NCI-H524 (cell line): Measurements from ENCODE around the gene PLAAT4.

Experiments
- DNase-seq, 2 experiments: peaks; one replicate each; lab custom pipeline; 2025; lab: John Stamatoyannopoulos, UW

Gene PLAAT4, protein sequence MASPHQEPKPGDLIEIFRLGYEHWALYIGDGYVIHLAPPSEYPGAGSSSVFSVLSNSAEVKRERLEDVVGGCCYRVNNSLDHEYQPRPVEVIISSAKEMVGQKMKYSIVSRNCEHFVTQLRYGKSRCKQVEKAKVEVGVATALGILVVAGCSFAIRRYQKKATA

DNA sequence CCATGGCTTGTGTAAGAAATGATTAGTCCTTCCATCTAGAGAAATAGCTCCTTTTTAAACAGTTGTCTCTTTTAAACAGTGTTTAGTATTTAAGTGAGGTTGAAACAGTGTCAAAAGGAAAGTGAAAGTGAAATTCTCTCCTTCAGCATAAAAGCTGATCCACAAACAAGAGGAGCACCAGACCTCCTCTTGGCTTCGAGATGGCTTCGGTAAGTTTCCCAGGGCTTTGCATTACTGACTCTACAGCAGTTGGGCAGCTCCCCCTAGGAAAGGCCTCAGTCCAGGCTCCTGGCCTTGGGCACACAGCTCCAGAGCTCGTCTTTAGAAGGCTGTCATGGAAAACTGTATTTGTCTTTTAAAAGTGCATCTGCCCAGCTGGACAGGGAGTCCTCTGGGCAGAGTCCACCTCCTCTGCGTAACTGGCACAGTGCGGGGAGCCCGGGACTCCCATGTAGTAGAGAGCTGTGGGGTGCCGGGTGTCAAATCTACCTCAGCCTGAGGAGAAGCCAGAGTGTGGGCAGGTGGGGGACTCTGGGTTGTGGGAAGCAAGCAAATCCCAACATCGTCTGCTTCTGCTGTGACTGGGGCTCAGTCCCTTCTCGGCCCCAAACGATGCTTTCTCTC lies at the start of gene PLAAT4:
PLAAT4 (plus strand) TSS at position 140 of the 624 bp plus-strand sequence; CDS start at position 201, 61 bp downstream.
- DNase-seq = no peak

DNA sequence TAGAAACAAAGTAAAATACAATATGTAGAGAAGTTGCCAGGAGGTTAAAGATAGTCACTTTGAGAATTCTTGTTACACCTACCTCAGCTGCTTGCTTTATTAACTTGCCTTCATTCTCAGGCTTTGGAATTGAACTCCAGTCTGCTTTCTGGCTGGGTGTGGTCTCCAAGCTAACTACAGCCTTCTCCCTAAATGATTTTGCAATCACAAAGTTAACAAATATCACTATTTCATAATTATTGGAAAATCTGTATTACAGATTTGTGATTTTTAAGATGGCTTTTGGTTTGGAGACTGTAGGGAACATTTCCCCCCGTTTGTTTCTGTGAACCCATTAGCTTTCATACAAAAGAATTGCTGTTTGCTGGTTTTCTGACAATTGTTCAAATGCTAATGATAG lies 47.8 kb upstream of the PLAAT4 start:
- no peak for DNase-seq

DNA sequence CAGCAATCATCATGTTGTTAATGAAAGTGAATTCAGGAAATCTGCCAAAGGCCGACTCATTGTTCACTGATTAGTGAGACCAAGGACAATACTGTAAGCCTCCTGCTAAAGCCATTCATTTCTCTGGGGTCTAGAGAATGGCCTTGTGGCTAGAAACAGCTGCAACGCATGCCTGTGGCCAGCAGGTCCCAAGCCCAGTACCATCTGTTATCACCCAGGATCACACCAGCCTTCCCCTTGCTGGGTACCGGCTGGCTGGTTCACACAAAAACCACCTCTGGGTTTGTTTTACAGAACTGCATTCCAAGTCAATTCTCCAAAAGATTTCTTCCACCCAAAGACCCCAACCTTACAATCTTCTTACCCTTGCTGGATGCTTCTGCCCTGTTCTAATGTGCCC lies 46.7 kb upstream of the PLAAT4 start:
- DNase-seq = peak in 1 of 2 experiments; percentile 40

DNA sequence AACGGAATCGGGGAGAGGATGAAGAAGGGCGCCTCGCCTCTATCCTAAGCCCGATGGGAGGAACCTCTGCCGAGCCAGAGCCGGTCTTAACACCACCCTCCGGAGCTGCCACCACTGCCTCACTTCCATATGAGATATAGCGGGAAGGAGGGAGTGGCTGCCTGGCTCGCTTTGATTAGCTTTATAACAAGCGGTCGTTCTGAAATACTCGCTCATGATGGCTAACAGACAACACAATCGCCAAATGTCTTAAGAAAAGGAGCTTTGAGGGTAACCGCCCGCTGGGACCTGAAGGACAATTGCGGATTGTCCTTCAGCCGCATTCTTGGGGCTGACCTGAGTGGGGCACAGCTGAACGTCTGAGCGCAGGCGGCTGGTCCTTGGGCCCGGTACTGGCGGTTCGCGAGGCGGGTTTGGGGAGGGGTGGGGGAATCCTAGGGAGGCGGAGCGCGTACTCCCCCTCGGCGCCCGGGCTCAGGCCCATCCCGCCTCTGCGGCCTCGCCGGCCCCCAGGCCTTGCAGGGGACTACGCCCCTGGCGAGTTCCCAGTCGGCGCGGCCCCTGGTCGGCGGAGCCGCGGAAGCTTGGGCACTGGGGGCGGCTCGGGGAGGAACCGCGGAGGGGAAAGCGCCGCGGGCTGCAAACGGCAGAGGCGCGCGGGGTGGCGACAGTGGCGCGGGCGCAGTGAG lies 45.9 kb upstream of the PLAAT4 start, which contains the start of gene PLAAT5:
PLAAT5 (minus strand) TSS at position 617 of the 689 bp plus-strand sequence; CDS start at position 484, 133 bp downstream.
- DNase-seq = no peak

DNA sequence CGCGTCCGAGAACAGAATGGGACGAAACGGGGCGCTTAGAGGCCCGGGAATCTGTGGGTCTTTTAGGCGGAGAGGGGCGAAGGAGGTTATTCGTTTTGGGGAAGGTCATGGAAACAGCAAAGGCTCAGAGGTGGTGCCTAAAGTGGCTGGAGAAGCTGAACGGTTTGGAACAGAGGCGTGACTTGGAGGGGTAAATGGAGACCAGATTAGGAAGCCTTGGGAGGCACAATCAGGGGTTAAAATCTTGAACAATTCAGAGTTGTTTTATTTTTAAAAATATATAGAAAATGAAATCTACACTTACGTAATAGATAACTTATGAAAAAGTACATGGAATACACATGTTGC lies 45.4 kb upstream of the PLAAT4 start:
- DNase-seq = no peak

DNA sequence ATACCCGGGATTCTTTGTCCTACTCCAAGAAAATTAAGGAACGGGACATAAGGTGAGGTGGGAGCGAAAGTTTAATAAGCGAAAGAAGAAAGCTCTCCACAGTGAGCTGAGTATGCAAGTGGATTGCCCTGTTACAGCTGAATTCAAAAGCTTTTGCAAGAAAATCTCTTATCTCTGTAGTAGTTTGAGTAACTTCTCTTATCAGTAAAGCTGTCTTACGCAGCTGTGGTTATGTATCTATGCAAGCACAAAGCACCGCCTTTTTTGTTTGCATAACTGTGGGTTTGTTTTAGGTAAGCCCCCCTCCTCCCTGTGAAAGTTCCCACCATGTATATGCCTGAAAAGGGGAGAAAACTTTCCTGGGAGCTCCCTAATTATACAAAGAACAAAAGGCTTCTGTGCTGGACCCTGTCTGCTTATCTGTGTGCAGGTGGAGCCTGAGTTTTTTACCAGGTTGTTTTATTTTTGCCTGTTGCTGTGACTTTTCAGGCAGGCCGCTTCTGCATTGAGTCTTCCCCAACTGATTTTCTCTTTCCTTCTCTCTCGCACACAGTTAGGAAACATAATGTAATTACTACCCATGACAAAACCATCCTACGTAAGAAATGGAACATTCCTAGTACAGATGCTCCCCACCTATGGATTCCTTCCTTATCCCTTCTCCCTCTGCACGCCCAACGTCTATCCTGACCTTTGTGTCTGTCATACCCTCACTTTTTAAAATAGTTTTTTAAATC lies 44.8 kb upstream of the PLAAT4 start:
- DNase-seq = no peak

DNA sequence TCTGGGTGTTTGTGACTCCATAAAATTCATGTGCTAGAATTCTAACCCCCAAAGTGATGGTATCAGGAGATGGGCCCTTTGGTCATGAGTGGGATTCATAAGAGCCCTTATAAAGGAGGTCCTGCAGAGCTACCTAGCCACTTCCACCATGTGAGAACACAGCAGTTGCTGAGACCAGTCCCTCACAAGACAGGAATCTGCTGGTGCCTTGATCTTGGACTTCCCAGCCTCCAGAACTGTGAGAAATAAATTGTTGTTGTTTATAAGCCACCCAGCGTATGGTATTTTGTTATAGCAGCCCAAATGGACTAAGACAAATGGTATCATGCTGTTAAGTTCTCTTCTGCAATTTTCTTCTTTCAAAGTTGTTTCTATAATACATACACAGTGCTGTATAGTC lies 44.2 kb upstream of the PLAAT4 start:
- DNase-seq = no peak

DNA sequence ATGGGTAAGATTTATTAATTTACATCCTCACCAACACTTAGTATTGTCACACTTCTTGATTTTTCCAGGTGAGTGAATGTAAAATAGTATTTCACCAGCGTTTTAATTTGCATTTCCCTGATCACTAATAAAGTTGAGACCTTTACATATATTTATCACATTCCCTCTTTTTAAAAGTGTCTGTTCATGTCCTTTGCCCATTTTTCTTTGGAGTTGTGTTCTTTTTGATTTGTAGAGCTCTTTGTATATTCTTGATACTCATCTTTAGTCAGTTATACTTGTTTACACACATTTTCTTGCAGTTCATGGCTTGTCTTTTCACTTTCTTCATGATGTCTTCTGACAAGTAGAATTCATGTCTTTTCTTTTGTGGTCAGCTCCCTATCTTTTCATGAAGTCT lies 43.5 kb upstream of the PLAAT4 start:
- DNase-seq = no peak

DNA sequence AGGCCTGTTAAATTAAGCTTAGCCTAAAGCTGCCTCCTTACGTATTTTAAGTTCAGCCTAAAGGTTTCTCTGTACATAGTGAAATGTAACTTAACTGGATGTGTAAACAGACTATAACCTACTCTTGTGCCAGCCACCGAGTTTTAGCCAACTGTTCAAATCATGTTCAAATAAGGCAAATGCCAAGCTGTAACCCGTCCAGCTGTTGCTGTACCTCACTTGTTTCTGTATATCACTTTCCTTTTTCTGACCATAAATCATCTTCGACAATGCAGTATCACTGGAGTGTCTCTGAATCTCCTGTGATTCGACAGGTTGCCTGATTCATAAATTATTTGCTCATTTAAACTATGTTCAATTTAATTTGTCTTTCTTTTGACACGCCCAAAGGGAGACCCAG lies 41.6 kb upstream of the PLAAT4 start:
- no peak for DNase-seq

DNA sequence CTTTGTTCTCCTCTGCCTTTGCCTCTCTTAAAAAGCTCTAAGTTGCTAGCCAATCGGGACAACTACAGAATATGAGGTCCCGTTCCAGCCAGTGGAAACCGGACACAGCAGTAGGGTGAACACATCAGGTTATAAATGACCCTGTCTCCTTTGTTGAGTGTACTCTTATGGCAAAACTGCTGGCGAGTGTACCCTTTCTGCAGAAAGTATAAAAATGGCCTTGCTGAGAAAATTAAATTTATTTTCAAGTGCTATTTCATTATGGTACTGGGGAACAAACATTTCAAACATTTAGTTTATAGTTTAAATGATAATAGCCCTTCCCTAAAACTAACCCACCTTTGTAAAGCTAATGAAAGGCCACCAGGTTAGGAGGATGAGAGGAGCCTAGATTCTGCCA lies 36.7 kb upstream of the PLAAT4 start:
- DNase-seq = no peak

DNA sequence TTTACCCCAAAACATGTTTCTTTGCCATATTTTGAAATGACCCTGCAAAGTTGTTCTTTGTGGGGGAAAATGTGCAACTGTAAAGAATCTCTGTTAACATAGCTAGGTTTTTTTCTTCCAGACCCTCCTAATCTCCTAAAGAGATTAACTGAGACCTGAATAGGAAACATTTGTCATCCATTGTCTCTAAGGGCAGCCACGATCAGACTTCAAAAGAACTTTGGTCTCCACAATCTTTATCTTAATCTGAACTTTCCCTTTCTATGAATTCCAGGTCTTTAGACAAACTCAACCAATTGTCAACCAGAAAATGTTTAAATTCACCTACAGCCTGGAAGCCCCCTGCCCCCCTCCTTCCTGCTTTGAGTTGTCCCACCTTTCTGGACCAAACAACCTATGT lies 35.4 kb upstream of the PLAAT4 start:
- DNase-seq = no peak

DNA sequence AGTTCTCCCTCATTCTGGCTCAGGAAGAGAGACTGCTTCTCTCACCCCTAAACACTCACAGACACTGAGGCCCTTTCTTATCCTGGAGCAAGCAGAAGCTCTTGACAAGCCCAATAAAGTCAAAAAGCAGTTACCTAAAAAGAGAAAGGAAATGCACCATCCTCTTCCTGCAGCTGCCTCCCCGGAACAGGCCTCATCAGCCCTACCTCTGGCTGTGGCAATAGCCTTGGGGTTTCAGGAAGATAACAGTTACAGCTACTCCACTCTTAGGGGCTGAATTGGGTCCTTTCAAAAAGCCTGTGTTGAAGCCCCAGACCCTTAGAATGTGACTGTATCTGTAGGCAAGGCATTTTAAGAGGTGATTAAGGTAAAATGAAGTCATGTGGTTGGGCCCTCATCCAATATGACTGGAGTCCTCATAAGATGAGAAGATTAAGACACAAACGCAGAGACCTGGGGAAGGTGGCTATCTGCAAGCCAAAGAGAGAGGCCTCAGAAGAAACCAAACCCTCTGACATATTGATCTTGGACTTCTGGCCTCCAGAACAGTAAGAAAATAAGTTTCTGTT lies 34.3 kb upstream of the PLAAT4 start:
- no peak for DNase-seq

DNA sequence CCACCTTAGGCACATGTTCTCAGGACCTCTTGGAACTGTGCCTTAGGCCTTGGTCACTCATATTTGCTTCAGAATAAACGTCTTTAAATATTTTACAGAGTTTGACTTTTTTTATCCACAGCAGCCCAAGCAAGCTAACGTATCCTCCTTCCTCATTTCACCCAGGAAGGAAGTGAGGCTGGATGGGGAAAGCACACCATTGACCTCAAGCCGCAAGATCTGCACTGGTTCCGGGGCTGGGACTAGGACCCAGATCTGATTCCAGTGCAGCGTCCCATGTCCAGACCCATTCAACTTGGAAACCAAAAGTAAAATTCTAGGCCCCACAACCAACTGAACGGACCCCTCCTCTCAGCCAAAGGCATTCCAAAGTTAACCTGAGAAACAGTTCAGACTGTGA lies 33.1 kb upstream of the PLAAT4 start:
- DNase-seq = no peak

DNA sequence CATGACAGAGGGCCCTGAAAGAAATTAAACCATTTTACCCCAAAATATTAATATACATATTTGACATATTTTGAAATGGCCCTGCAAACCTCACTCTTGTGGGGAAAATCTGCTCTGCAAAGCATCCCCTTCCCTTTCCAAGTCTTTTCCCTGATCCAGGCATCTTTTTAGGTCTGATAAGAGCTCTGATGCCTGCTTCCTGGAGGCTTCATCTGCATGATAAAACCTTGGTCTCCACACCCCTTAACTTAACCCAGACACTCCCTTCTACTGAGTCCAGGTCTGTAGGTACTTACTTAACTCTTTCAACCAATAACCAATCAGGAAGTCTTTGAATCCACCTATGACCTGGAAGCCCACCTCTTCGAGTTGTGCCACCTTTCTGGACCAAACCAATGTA lies 32.6 kb upstream of the PLAAT4 start:
- no peak for DNase-seq

DNA sequence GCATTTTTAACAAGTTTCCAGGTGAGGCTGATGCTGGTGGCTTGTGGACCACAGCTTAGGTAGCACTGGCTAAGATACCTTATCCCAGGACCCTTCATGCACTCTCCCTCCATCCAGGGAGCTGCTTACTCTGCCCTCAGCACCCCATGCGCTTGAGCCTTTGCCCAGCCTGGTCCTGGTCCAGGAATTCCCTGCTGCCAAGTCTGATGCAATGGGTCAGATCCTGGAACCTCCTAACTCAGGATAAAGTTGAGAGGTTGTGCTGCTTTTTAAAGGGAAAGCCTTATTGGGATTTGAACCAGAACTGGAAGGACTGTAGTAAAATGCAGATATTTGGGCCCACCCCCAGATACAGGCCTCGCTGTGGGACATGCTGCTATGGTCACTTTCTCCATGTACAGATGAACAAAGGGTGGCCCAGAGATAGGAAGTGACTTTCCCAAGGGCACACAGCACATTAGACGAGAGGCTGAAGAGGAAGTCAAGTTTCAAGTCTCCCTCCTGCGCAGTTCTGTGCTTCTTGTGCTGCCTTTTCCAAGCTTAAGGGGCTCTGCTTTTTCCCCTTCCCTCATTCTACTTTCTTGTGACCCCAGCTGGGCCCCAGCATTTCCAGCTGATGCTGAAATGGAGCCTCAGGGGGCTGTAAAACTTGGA lies 31.5 kb upstream of the PLAAT4 start:
- no peak for DNase-seq

DNA sequence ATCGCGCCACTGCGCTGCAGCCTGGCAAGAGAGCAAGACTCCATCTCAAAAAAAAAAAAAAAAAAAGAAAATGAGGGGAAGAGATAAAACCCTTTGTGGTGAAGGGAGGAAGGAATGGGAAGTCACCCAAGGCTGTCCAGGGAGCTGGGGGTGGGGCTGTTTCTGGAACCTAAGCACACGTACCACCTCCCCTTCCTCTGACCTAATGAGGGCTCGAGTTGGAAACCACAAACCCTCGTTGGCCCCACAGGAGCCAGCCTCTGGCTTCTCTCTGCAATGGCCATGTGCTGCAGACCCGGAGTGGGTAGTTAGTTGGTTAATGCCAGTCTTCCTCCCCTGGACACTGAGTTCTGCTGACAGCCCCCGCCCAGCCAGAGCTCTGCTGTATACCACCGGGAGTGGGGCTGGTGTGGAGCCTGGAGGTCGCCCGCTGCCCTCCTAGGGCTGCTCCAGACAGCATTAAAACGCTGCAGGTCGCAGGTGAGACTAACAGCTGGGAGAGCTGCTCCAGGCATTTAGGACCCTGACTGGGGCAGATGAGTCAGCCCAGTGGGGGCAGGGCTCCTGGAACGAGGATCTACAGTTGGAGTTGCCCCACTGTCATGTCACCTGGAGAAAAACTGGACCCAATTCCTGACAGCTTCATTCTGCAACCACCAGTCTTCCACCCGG lies 30.6 kb upstream of the PLAAT4 start, which contains the start of gene LGALS12:
LGALS12 (plus strand) TSS at position 228 of the 672 bp plus-strand sequence; CDS start at position 603, 375 bp downstream.
- DNase-seq = no peak

DNA sequence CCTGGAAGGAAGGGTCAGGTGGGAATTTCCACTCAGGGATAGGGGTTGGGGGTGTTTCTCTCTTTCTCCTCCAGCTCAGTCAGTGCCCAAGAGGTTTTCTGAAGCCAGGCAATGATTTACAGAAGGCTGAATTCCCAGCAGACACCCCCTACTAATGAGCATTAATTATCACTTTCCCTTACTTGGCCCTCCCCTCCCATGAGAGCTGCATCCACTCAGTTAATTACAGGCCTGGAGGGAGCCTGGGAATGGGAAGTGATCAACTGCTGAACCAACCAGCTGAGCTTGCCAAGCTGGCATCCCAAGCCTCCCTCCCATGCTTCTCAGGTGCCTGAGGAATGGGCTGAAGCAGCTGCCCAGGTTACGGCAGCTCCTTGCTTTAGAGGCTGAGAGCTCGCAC lies 29.7 kb upstream of the PLAAT4 start:
- no peak for DNase-seq

DNA sequence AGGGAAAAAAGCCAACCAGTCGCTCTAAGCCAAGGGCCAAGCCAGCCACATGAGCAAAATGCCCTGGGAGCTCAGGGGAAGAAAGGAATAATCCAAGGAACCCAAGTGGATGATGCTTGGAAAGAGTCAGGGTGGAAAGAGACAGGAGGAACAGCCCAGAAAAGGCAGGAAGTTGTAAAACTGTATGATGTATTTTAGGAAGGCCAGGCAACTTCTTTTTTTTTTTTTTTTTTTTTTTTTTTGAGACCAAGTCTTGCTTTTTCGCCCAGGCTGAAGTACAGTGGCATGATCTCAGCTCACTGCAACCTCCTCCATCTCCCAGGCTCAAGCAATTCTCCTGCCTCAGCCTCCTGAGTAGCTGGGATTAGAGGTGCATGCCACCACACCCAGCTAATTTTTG lies 29.1 kb upstream of the PLAAT4 start:
- no peak for DNase-seq

DNA sequence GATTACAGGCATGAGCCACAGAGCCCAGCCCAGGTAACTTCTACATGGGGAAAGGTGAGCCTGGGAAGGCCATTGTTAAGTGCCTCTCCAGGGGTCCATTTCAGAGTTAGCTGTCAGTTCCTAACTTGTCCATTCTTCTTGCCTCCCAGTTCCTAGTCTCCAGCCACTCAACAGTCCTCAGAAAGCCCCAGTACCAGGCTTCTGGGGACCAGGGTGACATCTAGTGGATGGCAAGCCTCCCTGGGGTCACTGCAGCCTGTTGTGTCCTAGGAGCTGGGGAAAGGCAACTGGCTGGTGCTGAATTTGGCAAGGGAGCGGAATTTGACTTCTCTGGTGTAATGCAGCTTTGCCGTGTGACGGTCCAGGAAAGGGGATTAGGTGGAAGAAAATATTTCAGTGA lies 28.6 kb upstream of the PLAAT4 start:
- peak in 1 of 2 experiments; percentile 43 for DNase-seq

DNA sequence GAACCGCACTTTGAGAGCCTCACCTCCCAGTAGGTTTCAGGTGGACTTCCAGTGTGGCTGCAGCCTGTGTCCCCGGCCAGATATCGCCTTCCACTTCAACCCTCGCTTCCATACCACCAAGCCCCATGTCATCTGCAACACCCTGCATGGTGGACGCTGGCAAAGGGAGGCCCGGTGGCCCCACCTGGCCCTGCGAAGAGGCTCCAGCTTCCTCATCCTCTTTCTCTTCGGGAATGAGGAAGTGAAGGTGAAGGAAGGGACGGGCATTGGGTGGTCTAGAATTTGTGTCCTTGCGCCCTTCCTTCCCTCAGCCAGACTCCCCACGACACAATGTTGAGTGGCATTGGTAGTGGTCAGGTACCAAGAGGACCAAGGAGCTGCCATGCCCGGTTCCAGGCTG lies 27.9 kb upstream of the PLAAT4 start:
- DNase-seq = no peak

DNA sequence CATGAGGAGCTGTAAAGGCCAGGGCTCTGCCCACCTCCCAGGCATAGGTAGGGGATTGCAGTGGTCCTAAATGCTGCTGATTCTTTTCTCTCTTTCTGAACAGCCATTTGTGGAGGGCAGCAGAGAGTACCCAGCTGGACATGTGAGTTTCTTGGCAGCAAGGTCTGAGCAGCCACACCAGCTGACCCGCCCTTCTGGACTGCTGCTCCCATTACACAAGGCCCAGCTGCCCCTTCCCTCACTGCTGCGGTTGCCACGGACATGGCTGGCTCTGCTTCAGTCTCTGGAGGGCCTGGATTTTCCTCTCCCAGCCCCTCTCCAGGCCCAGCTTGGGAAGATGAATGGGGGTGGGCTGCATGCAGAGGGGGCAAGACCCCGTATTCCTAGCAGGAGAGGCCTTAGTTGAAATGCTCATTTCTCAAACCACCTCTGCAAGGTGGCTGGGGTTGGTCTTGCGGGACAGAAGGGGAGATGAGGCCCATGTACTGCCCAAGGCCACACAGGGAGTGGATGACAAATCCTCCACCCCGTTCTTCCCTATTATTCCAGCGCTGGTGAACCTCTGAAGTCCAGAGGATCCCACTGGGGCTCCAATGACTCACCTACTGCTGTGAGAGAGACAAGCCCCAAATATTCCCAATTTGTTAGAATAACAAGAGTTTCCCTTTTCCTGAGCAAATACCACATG lies 26.1 kb upstream of the PLAAT4 start:
- DNase-seq = no peak
